Neural cell (in vitro differentiated cells): ENCODE results near the gene RFX4. TPM values are rescaled to one million over a fixed set of nuclear protein-coding genes. Genes with fewer than 3 reads are reported as not detected.

Experiments
- H2AFZ ChIP-seq: fragments of 200-600, 300-800 bp; sonication (generic), shearing (Covaris generic); 2 replicates; pipeline ENCODE4 v1.6.0; 2014; ENCODE audit warnings: low read depth, mild to moderate bottlenecking, antibody characterized with exemption, low read length, moderate library complexity
- H3F3A ChIP-seq: fragments of 200-600 bp; shearing (Covaris generic); 2 replicates; pipeline ENCODE4 v1.6.1; 2016; ENCODE audit warnings: mild to moderate bottlenecking, moderate library complexity, mixed read lengths, antibody characterized with exemption, low read length; ENCODE audit not compliant: insufficient read depth, poor library complexity, severe bottlenecking
- H3K27ac ChIP-seq: fragments of 200-600, 300-800 bp; sonication (generic), shearing (Covaris generic); 2 replicates; pipeline ENCODE4 v1.5.1; 2014; ENCODE audit warnings: mild to moderate bottlenecking, low read length, moderate library complexity
- H3K27me3 ChIP-seq: fragments of 300-800, 200-600 bp; sonication (generic), shearing (Covaris generic); 2 replicates; pipeline ENCODE4 v1.6.0; 2014; ENCODE audit warnings: mild to moderate bottlenecking, low read depth, low read length, moderate library complexity; ENCODE audit not compliant: insufficient read depth
- H3K36me3 ChIP-seq: fragments of 300-800, 200-600 bp; sonication (generic), shearing (Covaris generic); 2 replicates; pipeline ENCODE4 v1.5.1; 2014; ENCODE audit warnings: mild to moderate bottlenecking, antibody characterized with exemption, low read length, moderate library complexity; ENCODE audit not compliant: insufficient read depth
- H3K4me2 ChIP-seq: fragments of 300-800, 200-600 bp; sonication (generic), shearing (Covaris generic); 2 replicates; pipeline ENCODE4 v1.6.0; 2014; ENCODE audit warnings: mild to moderate bottlenecking, low read length
- H3K4me3 ChIP-seq: fragments of 300-800, 200-600 bp; sonication (generic), shearing (Covaris generic); 2 replicates; pipeline ENCODE4 v1.5.1; 2014; ENCODE audit warnings: mild to moderate bottlenecking, low read length, moderate library complexity
- H3K79me2 ChIP-seq: fragments of 200-600 bp; shearing (Covaris generic); replicated peaks from 2 replicates; pipeline ENCODE4 v1.6.0; 2014; ENCODE audit warnings: mild to moderate bottlenecking, low read length, moderate library complexity; ENCODE audit not compliant: insufficient read depth
- H3K9ac ChIP-seq: fragments of 300-800, 200-600 bp; sonication (generic), shearing (Covaris generic); 2 replicates; pipeline ENCODE4 v1.6.1; 2016; ENCODE audit warnings: mild to moderate bottlenecking, low read length, mixed read lengths
- H3K9me2 ChIP-seq: fragments of 200-600 bp; shearing (Covaris generic); 2 replicates; pipeline ENCODE4 v1.6.1; 2016; ENCODE audit warnings: mild to moderate bottlenecking, low read length, mixed read lengths; ENCODE audit not compliant: insufficient read depth
- H3K9me3 ChIP-seq: fragments of 200-600, 300-800 bp; sonication (generic), shearing (Covaris generic); 2 replicates; pipeline ENCODE4 v1.6.1; 2016; ENCODE audit warnings: mild to moderate bottlenecking, mixed run types, low read length, moderate library complexity, mixed read lengths
- H4K20me1 ChIP-seq: fragments of 200-600 bp; shearing (Covaris generic); 2 replicates; pipeline ENCODE4 v1.6.1; 2016; ENCODE audit warnings: mild to moderate bottlenecking, mixed run types; ENCODE audit not compliant: insufficient read depth
- EP300 ChIP-seq: fragments of 450-650 bp; conservative IDR thresholded peaks from 2 replicates; pipeline ENCODE4 v1.6.1; 2014; ENCODE audit warnings: antibody characterized with exemption, mild to moderate bottlenecking, moderate library complexity; ENCODE audit not compliant: poor library complexity, severe bottlenecking
- EZH2 ChIP-seq: fragments of 200-600, 300-800 bp; shearing (Covaris generic), sonication (generic); IDR thresholded peaks from 2 replicates; pipeline ENCODE4 v1.6.1; 2014; ENCODE audit warnings: antibody characterized with exemption, low read length, borderline replicate concordance, mild to moderate bottlenecking; ENCODE audit not compliant: insufficient read depth, poor library complexity, severe bottlenecking
- MXI1 ChIP-seq: fragments of 450-650 bp; conservative IDR thresholded peaks from 2 replicates; pipeline ENCODE4 v1.6.1; 2014; ENCODE audit warnings: antibody characterized with exemption, mild to moderate bottlenecking; ENCODE audit not compliant: poor library complexity, severe bottlenecking
- POLR2AphosphoS5 ChIP-seq: IDR thresholded peaks from 2 replicates; pipeline ENCODE4 v1.6.1; 2012
- RAD21 ChIP-seq: fragments of 450-650 bp; conservative IDR thresholded peaks from 2 replicates; pipeline ENCODE4 v1.6.1; 2014; ENCODE audit warnings: antibody characterized with exemption, mild to moderate bottlenecking, moderate library complexity
- SMC3 ChIP-seq: fragments of 450-650 bp; conservative IDR thresholded peaks from 2 replicates; pipeline ENCODE4 v1.6.1; 2014; ENCODE audit warnings: antibody characterized with exemption, mild to moderate bottlenecking, moderate library complexity; ENCODE audit not compliant: poor library complexity
- TAF1 ChIP-seq: IDR thresholded peaks from 2 replicates; pipeline ENCODE4 v1.6.1; 2012; ENCODE audit warnings: low read depth
- polyA plus RNA-seq: library from polyadenylated mRNA; depleted of rRNA; stranded (reverse); fragments of >200 nt; gene quantifications from 2 replicates; pipeline ENCODE4 v1.2.3, GENCODE V29; 2014
- TF ChIP-seq, protein P1 (sequence below): IDR thresholded peaks from 2 replicates; pipeline ENCODE4 v1.6.1; 2012; ENCODE audit warnings: borderline replicate concordance
- TF ChIP-seq, protein P2 (sequence below): fragments of 450-650 bp; IDR thresholded peaks from 2 replicates; pipeline ENCODE4 v1.5.1; 2014; ENCODE audit warnings: antibody characterized with exemption, mild to moderate bottlenecking, moderate library complexity; ENCODE audit not compliant: poor library complexity, severe bottlenecking

RFX4 gene
- polyA plus RNA-seq, 1 donor from 2014 or later: 0.22 TPM

DNA sequence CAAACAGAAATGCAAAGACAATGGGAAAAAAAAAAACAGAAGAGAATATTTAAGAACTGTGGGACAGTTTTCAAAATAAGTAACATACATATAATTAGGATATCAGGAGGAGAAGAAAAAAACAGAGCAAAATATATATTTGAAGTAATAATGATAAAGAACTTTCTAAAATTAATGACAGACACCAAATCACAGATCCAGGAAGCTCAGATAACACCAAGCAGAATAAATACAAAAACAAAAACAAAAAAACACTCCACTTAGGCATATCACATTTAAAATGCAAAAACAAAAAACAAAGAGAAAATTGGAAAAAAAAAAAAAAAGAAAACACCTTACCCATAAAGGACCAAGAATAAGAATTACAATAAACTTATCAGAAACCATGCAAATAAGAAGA lies 9.6 kb upstream of the RFX4 start:
- TF ChIP-seq EZH2 (no peak), MXI1 (no peak), TAF1 (no peak), RAD21 (no peak), SMC3 (no peak), POLR2AphosphoS5 (no peak), EP300 (no peak)
- TF ChIP-seq, protein P1, sequence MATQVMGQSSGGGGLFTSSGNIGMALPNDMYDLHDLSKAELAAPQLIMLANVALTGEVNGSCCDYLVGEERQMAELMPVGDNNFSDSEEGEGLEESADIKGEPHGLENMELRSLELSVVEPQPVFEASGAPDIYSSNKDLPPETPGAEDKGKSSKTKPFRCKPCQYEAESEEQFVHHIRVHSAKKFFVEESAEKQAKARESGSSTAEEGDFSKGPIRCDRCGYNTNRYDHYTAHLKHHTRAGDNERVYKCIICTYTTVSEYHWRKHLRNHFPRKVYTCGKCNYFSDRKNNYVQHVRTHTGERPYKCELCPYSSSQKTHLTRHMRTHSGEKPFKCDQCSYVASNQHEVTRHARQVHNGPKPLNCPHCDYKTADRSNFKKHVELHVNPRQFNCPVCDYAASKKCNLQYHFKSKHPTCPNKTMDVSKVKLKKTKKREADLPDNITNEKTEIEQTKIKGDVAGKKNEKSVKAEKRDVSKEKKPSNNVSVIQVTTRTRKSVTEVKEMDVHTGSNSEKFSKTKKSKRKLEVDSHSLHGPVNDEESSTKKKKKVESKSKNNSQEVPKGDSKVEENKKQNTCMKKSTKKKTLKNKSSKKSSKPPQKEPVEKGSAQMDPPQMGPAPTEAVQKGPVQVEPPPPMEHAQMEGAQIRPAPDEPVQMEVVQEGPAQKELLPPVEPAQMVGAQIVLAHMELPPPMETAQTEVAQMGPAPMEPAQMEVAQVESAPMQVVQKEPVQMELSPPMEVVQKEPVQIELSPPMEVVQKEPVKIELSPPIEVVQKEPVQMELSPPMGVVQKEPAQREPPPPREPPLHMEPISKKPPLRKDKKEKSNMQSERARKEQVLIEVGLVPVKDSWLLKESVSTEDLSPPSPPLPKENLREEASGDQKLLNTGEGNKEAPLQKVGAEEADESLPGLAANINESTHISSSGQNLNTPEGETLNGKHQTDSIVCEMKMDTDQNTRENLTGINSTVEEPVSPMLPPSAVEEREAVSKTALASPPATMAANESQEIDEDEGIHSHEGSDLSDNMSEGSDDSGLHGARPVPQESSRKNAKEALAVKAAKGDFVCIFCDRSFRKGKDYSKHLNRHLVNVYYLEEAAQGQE: no peak
- TF ChIP-seq, protein P2, sequence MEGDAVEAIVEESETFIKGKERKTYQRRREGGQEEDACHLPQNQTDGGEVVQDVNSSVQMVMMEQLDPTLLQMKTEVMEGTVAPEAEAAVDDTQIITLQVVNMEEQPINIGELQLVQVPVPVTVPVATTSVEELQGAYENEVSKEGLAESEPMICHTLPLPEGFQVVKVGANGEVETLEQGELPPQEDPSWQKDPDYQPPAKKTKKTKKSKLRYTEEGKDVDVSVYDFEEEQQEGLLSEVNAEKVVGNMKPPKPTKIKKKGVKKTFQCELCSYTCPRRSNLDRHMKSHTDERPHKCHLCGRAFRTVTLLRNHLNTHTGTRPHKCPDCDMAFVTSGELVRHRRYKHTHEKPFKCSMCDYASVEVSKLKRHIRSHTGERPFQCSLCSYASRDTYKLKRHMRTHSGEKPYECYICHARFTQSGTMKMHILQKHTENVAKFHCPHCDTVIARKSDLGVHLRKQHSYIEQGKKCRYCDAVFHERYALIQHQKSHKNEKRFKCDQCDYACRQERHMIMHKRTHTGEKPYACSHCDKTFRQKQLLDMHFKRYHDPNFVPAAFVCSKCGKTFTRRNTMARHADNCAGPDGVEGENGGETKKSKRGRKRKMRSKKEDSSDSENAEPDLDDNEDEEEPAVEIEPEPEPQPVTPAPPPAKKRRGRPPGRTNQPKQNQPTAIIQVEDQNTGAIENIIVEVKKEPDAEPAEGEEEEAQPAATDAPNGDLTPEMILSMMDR: no peak
- Histone ChIP-seq H3K9ac (no peak overlapping the region), H2AFZ (no peak overlapping the region), H3K79me2 (no peaks in the 10 kb centered on the region), H3K27ac (no peak overlapping the region), H3K36me3 (no peaks in the 10 kb centered on the region), H3K4me2 (no peak overlapping the region), H3F3A (no peaks in the 10 kb centered on the region), H3K27me3 (no peaks in the 10 kb centered on the region), H3K9me3 (no peaks in the 10 kb centered on the region), H4K20me1 (no peaks in the 10 kb centered on the region), H3K4me3 (no peak overlapping the region), H3K9me2 (no peaks in the 10 kb centered on the region)

- Histone ChIP-seq H3K27me3 (peaks cover 33% of the 10 kb centered on the region), H3K27ac (no peak overlapping the region), H2AFZ (no peak overlapping the region)
Observed at GRCh38 chr12:106576848-106577247, 6.0 kb upstream of the RFX4 start.

More at GRCh38 chr12:106576848-106577247, 6.0 kb upstream of the RFX4 start:
- no peaks in the 10 kb centered on the region for H3K79me2 ChIP-seq
- no peak overlapping the region for H3K4me2 ChIP-seq
- H4K20me1 ChIP-seq: no peaks in the 10 kb centered on the region
- no peak overlapping the region for H3K4me3 ChIP-seq
- no peaks in the 10 kb centered on the region for H3K9me2 ChIP-seq
- no peaks in the 10 kb centered on the region for H3K36me3 ChIP-seq
- H3K9ac ChIP-seq: no peak overlapping the region
- H3K9me3 ChIP-seq: no peaks in the 10 kb centered on the region
- TF ChIP-seq RAD21: no peak
- H3F3A ChIP-seq: no peaks in the 10 kb centered on the region
